OCI-LY1 (cell line): ENCODE measurements around the gene LCN1.

Source experiments
- H2AFZ ChIP-seq: fragments of 200-600 bp; sonication (generic), shearing (Covaris generic); 2 replicates; pipeline ENCODE4 v1.6.0; 2014; ENCODE audit warnings: antibody characterized with exemption, mild to moderate bottlenecking, low read length
- H3F3A ChIP-seq: fragments of 200-600 bp; sonication (generic), shearing (Covaris generic); 2 replicates; pipeline ENCODE4 v1.6.0; 2014; ENCODE audit warnings: mild to moderate bottlenecking, antibody characterized with exemption, low read length, moderate library complexity; ENCODE audit not compliant: insufficient read depth
- H3K27ac ChIP-seq: fragments of 200-600 bp; sonication (generic); 2 replicates; pipeline ENCODE4 v1.5.1; 2014; ENCODE audit warnings: low read length, mixed run types, mild to moderate bottlenecking, low read depth; ENCODE audit not compliant: poor library complexity, severe bottlenecking
- H3K27me3 ChIP-seq: fragments of 200-600 bp; sonication (generic); 2 replicates; pipeline ENCODE4 v1.6.0; 2014; ENCODE audit warnings: antibody characterized with exemption, mild to moderate bottlenecking, low read length, moderate library complexity; ENCODE audit not compliant: insufficient read depth
- H3K36me3 ChIP-seq: fragments of 200-600 bp; sonication (generic); 2 replicates; pipeline ENCODE4 v1.6.1; 2014; ENCODE audit warnings: mild to moderate bottlenecking, antibody characterized with exemption, low read length, moderate library complexity, mixed read lengths; ENCODE audit not compliant: insufficient read depth
- H3K4me1 ChIP-seq: fragments of 200-600 bp; sonication (generic); 2 replicates; pipeline ENCODE4 v1.5.1; 2014; ENCODE audit warnings: mild to moderate bottlenecking, low read length, moderate library complexity; ENCODE audit not compliant: insufficient read depth, severe bottlenecking
- H3K4me2 ChIP-seq: fragments of 200-600 bp; sonication (generic), shearing (Covaris generic); 2 replicates; pipeline ENCODE4 v1.6.1; 2014; ENCODE audit warnings: low read length
- H3K4me3 ChIP-seq: fragments of 200-600 bp; sonication (generic); 2 replicates; pipeline ENCODE4 v1.5.1; 2014; ENCODE audit warnings: low read length, low read depth, mild to moderate bottlenecking, mixed read lengths; ENCODE audit not compliant: poor library complexity, severe bottlenecking
- H3K79me2 ChIP-seq: fragments of 200-600 bp; shearing (Covaris generic); 2 replicates; pipeline ENCODE4 v1.6.1; 2016; ENCODE audit warnings: mixed run types, low read length, mixed read lengths; ENCODE audit not compliant: insufficient read depth
- H3K9ac ChIP-seq: fragments of 200-600 bp; sonication (generic), shearing (Covaris generic); 2 replicates; pipeline ENCODE4 v1.6.1; 2014; ENCODE audit warnings: mild to moderate bottlenecking, low read length, mixed read lengths
- H3K9me2 ChIP-seq: fragments of 200-600 bp; sonication (generic), shearing (Covaris generic); 2 replicates; pipeline ENCODE4 v1.6.1; 2014; ENCODE audit warnings: low read depth, mild to moderate bottlenecking, low read length, mixed read lengths
- H3K9me3 ChIP-seq: fragments of 200-600 bp; shearing (Covaris generic); 2 replicates; pipeline ENCODE4 v1.6.1; 2014; ENCODE audit warnings: low read length, mixed read lengths
- H4K20me1 ChIP-seq: fragments of 200-600 bp; sonication (generic), shearing (Covaris generic); 2 replicates; pipeline ENCODE4 v1.6.0; 2016; ENCODE audit warnings: mild to moderate bottlenecking, low read length; ENCODE audit not compliant: insufficient read depth
- EZH2 ChIP-seq: fragments of 200-600 bp; sonication (generic), shearing (Covaris generic); IDR thresholded peaks from 2 replicates; pipeline ENCODE4 v1.8.0; 2017; ENCODE audit warnings: borderline replicate concordance, mixed run types, mild to moderate bottlenecking, antibody characterized with exemption, low read length, moderate library complexity, mixed read lengths
- TF ChIP-seq, protein P1 (sequence below): fragments of 200-600 bp; sonication (generic), shearing (Covaris generic); IDR thresholded peaks from 2 replicates; pipeline ENCODE4 v1.5.1; 2017; ENCODE audit warnings: mild to moderate bottlenecking, antibody characterized with exemption, low read length, moderate library complexity, mixed read lengths

Gene LCN1

DNA sequence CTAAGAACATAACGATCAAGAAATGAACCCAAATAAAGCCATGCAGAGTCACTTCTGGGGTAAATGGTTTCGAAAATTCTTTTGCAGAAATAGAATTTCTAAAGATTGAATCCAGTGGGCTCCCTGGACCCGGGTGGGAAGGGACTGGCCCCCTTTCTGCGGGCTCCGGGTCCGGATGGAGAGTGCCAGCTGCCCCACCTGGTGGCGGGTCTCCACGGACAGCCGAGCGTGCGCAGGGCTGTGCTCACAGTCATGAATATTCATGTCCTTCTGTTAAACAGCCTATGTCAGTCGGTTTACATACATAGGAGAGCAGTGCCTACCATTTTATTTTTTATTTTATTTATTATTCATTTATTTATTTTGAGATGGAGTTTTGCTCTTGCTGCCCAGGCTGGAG is 46.3 kb upstream of the LCN1 start:
- Histone ChIP-seq H3K9ac (no peak overlapping the region), H3K79me2 (no peaks in the 10 kb centered on the region), H3K9me2 (no peaks in the 10 kb centered on the region), H3K27me3 (no peaks in the 10 kb centered on the region), H3K9me3 (no peaks in the 10 kb centered on the region), H3K36me3 (no peaks in the 10 kb centered on the region), H2AFZ (no peak overlapping the region), H3K4me2 (no peak overlapping the region), H3K4me3 (no peak overlapping the region), H3K4me1 (no peaks in the 10 kb centered on the region), H3F3A (no peaks in the 10 kb centered on the region), H4K20me1 (no peaks in the 10 kb centered on the region), H3K27ac (no peak overlapping the region)
- TF ChIP-seq, protein P1, sequence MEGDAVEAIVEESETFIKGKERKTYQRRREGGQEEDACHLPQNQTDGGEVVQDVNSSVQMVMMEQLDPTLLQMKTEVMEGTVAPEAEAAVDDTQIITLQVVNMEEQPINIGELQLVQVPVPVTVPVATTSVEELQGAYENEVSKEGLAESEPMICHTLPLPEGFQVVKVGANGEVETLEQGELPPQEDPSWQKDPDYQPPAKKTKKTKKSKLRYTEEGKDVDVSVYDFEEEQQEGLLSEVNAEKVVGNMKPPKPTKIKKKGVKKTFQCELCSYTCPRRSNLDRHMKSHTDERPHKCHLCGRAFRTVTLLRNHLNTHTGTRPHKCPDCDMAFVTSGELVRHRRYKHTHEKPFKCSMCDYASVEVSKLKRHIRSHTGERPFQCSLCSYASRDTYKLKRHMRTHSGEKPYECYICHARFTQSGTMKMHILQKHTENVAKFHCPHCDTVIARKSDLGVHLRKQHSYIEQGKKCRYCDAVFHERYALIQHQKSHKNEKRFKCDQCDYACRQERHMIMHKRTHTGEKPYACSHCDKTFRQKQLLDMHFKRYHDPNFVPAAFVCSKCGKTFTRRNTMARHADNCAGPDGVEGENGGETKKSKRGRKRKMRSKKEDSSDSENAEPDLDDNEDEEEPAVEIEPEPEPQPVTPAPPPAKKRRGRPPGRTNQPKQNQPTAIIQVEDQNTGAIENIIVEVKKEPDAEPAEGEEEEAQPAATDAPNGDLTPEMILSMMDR: peak; percentile 42; the same call in 1 of the 2 replicates
- TF ChIP-seq EZH2: no peak

GRCh38 chr9:135476561-135477355 is 44.5 kb upstream of the LCN1 start:
- Histone ChIP-seq H3K4me2 (no peak overlapping the region), H2AFZ (no peak overlapping the region), H3K9me3 (no peaks in the 10 kb centered on the region), H3K27me3 (no peaks in the 10 kb centered on the region), H3K36me3 (no peaks in the 10 kb centered on the region), H3K79me2 (no peaks in the 10 kb centered on the region), H3K4me1 (no peaks in the 10 kb centered on the region), H3K27ac (no peak overlapping the region), H4K20me1 (no peaks in the 10 kb centered on the region), H3K9ac (no peak overlapping the region), H3K4me3 (no peak overlapping the region), H3F3A (no peaks in the 10 kb centered on the region), H3K9me2 (no peaks in the 10 kb centered on the region)
- TF ChIP-seq, protein P1: no peak
- no peak for TF ChIP-seq EZH2

DNA sequence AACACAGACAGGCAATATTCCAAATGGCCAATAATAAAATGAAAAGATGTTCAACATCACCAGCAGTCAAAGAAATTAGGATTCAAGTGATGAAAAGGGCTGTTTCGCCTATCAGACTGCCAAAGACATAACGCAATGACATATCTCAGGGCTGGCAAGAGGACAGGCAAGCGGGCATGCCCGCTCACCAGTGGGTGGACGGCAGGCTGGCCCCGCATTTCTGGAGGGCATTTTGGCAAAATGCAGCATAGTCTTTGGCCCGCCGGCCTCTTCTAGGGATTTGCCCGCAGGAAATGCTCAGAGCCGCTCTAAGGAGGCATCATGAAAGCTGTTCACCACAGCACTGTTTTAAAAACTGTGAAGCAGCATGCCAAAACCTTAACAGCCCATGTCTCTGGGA is 43.0 kb upstream of the LCN1 start:
- no peaks in the 10 kb centered on the region for H3K9me2 ChIP-seq
- H3K9me3 ChIP-seq: no peaks in the 10 kb centered on the region
- no peaks in the 10 kb centered on the region for H3K4me1 ChIP-seq
- no peaks in the 10 kb centered on the region; the same call in 1 of the 2 replicates for H3K27me3 ChIP-seq
- no peak overlapping the region for H3K4me3 ChIP-seq
- TF ChIP-seq, protein P1: no peak
- no peak for TF ChIP-seq EZH2
- no peak overlapping the region for H3K27ac ChIP-seq
- H3K4me2 ChIP-seq: no peak overlapping the region
- H3K79me2 ChIP-seq: no peaks in the 10 kb centered on the region
- H3K9ac ChIP-seq: no peak overlapping the region
- no peaks in the 10 kb centered on the region for H3F3A ChIP-seq
- no peak overlapping the region for H2AFZ ChIP-seq
- H4K20me1 ChIP-seq: no peaks in the 10 kb centered on the region
- H3K36me3 ChIP-seq: no peaks in the 10 kb centered on the region
